NCI-H345 (cell line): Measurements from ENCODE around the gene ADNP.

Experiments
- DNase-seq: peaks from one replicate; lab custom pipeline; 2025; lab: John Stamatoyannopoulos, UW

The ADNP gene

DNA sequence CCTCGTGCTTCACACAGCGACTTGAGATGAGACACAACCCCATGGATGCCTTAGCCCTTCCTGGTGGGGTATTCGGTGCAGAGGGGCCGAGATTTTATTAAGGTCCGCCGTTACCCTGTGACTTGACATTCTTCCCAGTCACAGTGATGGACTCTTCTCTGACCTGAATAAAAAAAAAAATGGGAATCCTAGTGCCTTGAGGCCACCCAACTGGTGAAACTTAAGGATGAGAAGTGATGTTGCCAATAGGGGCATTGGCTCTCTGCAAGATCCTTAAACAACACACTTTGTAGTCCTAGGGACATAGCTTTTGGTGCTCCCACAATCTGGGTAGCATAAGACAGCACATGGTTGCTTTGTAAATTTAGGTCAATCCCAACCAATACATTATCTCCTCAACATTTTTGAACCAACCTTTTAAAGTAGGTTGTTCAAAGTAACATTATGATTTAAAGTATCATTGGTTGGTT is 814 bp upstream of the ADNP start:
- DNase-seq = no peak

DNA sequence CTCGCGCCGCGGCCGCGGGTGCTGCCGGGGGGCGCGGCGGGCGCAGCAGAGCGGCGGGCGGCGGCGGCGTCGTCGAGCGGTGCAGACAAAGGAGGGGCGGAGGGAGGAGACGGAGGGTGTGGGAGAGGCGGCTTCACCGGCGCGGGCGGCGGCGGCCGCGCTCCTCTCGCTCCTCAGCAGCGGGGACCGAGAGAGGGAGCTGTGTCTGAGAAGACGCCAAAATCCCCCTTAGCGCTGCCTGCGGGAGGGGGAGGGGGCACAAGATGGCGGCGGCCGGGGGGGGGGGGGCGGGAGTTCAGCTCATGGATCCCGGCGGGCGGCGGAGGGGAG is 296 bp downstream of the ADNP start:
- no peak for DNase-seq

DNA sequence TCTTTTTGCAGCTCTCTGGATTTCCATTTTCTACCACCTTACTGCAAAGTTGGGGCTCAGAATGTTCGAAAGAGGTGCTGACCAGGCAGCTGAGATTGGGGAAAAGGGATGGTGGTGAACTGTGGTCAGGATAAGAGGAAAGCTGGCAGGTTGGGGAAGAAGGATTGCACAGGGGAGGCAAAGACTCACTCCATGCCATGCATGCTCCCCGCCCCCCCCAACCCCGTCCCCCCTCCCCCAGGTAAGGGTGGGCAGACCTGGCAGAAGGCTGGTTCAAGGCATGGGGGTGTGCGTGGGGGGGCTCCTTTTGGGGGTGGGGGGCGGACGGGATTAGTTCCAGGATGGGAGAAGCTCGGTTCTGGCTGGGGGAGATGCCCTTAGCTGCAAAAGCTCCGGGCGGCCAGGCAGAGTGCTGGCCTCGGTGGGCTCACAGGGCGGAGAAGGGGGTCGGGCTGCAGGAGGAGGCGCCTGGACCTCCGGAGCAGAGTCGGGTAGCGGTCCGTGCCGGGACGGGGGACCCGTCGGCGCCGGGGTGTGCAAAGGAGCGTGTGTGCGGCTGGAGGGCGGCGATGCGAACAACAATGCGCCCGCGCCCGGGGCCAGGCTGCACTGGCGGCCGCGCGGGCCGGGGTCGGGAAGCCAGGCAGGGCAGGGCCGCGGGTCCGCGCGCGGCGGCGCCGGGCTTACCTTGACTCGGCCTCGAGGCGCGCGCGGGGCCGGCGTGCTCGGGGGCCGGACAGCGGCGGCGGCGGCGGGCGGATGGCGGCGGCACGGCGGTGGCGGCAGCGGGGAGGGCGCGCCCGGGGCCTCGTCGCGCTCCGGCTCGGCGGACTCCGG is 880 bp downstream of the ADNP start:
- DNase-seq = peak; percentile 29

DNA sequence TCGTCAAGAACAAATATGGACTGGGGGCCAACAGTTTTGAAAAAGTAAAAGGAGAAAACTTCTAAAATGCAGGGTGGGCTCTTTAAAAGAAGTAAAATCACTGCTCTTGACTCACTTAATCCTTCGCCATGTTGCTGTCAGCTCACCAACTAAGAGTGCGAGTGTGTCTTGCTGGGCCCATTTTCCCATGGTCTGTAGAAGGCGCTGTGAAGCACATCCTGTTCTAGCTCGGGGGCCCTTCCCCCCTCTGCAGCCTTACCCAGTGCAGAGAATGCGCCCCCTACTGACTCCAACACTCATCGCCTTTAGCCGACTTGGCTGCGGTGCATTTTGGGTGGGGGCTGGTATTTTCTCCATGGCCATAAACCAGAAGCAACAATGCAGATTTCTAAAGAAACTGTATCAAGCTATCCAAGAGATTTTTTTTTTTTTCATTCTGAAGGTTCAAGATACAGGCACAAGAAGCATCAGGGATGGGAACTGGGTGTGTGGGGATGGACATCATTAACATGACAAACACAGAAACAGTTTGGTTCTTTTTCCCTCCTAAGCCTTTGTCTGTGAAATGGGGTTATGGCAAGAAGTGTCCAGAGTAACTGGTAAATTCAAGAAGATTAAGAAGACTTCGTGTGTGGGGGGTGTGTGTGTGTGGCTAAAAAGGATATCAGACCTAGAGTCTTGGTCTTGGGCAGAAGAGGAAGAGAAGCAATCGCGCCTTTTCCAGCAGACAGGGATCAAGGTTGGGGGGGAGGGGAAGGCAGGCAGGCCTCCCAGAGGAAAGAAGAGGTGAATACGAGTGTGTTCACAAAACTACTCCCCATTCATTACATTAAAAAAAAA is 1.7 kb downstream of the ADNP start:
- DNase-seq = peak; percentile 86

DNA sequence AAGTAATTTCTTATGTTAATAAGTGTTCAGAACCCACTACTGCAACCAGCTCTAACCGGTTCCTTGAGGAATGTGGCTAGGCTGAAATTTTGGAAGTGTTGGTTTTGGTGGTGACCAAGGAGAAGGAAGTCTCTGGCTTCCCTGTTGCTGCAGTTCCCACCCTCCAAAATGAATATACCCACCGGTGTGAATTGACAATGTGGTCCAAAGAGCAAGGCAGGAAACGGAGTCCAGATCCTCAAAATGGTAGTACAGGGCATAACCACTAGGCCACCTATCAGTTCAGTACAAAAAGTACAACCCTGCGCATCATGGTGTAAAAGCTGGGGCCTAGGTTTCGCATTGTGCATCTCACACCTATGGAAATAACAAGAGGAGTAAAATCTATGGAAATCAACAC is 2.8 kb downstream of the ADNP start:
- no peak for DNase-seq

DNA sequence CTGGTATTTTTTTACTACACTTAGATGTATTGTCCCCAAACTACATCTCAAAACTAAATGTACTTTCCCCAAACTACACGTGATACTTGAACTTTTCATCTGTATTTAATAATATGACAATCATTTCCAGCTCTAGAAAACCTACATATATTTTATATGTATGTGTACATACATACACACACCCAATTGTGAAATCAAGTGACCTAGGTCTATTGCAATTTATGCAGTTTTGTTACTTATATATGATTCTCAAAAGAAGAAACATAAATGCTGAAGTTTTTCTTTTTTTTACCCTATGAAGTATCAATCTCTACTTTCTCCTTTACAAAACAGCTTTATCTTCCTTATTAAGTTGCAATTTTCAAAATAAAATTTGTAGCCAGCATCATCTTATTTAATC is 4.7 kb downstream of the ADNP start:
- no peak for DNase-seq

DNA sequence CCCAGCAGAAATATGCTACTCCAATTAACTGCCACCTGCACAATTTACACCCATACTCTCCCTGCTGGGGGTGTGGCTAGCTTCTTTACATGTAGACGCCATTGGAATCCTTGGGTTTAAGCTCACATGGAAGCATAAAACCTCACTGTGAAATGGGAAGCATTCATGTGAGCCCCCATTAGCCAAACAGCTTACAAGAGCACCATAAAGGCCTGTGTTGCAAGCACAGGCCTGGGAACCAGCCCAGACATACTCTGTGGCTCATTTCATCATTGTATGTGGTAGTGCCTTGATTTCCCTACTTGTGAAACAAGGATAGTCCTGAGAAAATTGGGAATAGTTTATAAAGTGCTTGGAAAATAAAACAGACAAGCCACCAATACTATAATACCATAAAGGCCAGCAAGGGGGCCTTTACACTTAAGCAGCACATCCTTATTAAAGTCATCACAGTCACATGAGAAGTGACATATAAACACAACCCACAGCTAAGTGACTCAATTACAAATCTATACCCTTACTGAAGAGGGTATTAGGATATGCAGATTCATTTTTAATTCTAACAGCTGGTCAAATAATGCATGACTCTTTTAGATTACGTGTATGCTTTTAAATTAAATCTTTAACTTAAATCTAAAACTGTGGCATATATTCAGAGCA is 6.8 kb downstream of the ADNP start:
- no peak for DNase-seq

DNA sequence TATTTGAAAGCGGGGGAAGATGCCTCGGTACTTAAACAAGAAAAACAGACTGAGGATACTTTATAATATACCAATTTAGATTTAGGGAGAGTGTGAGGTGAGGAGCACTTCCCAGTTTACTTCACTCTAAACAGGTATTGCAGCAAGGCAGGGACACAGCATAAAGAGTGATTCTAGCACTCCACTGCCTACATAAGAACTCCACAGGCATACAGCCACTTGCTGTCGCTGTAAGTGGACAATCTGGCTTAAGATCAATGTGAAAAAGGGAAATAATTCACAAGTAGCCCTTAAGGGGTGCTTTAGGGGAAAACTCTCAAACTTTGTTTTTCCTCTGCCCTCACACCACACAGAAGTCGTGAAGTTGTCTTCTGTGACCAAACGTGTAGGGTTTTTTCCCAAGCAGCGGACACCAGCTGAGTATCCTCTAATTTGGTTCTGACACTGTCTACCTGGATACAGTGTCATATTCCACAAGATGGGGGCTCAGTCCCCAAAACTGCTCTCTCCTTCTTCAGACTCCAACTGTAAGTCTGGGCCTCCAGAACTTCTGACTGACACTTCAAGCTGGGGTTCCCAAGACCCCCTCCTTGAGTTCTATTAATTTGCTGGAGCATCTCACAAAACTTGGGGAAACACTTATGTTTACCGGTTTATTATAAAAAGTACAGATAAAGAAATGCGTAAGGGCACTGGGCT is 9.3 kb downstream of the ADNP start:
- DNase-seq = no peak

DNA sequence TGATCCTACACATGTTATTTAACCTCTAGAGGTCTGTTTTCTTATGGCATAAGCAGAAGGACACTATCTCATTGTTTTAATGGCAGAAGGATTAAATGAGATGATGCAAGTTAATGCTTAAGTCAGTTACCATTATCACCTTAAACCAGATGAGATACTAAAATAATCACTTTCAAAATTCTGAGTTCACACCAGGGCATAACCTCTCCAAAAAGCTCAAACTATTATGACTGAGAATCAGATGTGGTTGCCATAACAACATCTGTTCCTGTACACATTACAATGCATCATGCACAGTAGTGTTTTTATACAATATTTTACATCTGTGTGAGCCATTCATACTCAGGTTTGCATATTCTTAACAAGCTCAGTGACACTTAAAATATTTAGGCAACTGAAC is 10.2 kb downstream of the ADNP start:
- no peak for DNase-seq

DNA sequence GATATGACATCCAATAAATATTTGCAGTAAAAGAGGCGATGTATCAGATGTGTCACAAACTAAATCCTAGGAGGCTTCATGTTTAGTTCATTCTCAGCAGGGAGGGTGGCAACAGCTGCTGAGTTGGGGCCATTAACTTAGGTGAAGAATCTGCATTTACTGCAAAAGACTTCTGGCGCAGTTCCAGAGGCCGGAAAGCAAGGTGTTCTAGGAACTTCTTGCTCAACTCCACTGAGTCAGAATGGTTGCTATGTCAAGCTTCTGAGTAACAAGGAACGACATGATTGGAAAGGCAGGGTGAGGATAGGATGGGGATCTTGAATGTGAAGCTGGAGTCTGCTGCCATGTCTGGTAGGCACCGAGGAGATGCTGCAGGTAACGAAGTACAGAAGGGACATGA is 11.7 kb downstream of the ADNP start:
- no peak for DNase-seq

DNA sequence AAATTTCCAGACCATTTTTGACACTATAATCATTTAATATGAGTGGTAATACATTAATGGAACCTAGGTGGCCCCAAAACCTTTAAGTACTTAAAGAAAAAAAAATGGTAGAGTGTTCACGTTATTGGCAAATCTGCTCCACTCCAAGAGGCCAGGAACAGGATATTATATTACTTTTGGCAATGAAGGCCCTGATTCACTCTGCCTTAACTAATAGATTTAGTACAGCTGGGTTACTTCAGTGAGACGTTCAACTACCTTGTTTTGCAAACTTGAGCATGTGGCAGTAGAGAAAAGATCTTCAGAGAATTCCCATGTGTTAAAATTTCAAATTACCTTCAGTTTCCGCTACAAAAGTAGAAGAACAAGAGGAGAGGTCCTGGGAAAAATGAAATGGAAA is 12.8 kb downstream of the ADNP start:
- DNase-seq = no peak

DNA sequence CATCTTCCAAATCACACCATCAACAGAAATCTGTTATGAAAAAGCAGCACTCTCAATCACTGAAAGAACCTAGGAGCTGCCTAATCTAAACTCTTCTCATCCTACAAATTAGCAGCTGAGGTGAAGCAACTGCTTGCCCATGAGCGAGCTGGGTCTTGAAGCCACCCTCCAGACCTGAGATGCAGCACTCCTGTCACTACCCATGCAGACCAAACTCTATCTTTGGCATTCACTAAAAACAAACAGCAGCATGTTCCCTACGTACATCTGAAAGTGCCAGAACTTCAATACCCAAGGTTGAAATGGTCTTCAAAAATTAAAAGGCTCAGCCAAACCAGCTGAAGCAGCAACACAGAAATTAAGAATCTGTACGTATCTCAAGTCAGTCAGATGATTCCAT is 14.3 kb downstream of the ADNP start:
- no peak for DNase-seq

DNA sequence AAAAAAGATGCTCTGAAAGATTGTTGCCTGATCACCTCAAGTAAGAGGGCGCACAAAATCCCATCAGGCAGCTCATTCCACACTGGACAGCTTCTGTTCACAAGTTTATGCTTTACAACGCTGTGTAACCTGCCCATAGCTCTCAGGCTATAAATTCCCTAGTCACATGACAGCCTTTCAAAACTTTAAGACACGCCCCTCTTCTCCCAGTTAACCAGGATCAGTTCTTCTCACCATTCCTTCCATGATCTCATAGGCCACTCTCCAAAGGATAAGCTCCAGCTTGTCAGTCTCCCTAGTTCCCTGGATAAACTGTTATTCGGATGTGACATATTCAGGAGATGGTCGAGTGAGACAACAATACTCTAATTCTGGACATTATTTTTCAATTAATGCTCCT is 15.0 kb downstream of the ADNP start:
- no peak for DNase-seq

DNA sequence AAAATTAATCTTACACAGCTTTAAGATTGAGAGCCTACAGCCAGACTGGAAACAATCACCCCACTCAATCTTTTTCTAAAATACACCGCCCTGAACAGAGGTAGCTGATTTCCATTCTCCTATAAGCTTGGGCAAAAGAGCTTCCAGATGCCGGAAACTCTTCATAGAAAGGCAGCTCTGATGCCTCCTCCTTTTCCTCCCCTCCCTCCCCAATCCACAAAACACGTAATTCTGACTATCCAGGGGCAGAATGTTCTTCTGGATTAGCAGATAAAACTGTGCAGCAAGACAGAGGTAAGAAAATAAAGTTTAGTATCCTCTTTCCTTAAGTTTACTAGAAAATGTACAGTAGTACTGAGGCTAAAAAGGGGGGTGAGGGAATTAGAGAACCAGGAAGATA is 15.8 kb downstream of the ADNP start:
- no peak for DNase-seq

DNA sequence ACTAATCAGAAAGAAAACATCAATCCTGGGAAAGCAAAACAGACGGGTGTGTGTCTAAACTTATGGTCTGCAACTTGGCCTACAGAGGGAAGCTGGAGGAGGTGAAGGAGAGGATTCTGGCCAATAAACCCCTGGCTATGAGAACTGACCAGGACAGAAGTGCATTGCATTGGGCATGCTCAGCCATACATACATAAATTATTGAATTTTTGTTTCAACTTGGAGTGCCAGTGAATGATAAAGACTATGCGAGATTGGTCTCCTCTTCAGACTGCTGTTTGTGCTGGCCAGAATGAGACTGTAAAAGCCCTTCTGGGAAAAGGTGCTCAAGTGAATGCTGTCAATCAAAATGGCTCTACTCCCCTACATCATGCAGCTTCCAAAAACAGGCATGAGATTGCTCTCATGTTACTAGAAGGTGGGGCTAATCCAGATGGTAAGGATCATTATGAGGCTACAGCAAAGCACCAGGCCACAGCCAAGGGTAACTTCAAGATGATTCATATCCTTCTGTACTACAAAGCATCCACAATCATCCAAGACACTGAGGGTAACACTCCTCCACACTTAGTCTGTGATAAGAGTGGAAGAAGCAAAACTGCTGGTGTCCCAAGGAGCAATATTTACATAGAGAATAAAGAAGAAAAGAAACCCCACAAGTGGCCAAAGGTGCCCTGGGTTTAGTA is 17.4 kb downstream of the ADNP start:
- DNase-seq = no peak

DNA sequence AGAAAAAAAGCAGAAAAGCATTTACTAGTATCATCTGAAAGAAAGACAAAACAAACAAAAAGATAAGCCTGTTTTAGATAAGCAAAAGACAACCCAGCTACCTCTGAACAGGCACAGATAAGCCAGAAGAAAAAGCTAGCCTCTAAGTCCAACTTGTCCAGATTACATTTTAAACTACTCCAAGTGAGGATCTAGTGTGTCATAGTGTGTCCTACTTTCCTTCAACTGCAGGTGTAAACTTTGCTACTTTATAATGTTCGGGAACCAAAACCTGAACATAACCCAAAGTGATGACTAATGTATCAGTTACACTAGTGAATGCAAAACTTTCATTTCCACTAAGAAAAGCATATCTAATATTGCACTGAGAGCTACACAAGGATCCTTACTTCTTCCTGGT is 19.5 kb downstream of the ADNP start:
- DNase-seq = no peak

DNA sequence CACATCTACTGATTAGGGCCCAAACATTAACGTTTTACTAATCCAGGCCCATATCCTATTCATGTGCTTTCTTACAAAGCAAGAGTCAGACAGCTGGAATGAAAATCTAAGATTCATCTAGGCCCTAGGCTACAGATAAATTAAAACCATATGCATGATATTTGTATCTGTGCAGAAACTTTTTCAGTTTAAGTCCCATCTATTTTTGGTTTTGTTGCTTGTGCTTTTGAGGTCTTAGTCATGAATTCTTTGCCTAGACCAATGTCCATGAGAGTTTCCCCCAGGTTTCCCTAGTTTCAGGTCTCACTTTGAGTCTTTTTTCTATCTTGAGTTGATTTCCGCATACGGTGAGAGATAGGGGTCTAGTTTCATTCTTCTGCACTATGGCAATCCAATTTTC is 20.2 kb downstream of the ADNP start:
- DNase-seq = no peak

DNA sequence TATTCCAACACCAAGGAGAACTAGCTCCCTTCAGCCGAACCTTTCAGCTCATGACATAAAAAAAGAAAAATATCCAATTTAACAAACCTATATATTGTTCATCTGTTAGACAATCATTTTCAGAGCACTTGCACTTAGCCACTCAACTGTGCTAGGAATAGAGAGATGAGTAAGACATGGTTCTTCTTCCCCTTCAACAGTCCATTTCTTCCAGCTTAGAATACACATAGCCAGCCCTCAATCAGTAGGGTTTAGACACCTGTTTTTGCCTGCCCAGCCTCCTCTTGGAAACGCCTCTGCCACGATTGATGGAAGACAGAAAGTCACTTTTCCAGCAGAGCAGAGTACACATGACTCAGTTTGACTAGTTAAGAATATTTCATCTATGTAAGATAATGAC is 21.8 kb downstream of the ADNP start:
- no peak for DNase-seq

DNA sequence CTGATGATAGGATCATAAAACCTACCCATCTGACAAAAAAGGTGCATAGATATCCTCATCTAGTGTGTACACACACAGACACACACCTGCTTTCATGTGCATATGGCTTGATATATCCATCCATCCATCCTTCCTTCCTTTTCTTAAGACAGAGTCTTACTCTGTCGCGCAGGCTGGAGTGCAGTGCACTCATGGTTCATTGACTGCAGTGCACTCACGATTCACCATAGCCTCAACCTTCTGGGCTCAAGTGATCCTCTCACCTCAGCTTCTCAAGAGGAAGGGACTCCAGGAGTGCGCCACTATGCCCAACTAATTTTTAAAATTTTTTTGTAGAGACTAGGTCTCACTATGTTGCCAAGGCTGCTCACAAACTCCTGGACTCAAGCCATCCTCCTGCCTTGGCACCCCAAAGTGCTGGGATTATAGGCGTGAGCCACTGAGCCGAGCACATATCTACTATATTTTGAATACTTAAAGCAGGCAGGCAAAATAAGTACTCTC is 27.1 kb downstream of the ADNP start:
- DNase-seq = no peak

DNA sequence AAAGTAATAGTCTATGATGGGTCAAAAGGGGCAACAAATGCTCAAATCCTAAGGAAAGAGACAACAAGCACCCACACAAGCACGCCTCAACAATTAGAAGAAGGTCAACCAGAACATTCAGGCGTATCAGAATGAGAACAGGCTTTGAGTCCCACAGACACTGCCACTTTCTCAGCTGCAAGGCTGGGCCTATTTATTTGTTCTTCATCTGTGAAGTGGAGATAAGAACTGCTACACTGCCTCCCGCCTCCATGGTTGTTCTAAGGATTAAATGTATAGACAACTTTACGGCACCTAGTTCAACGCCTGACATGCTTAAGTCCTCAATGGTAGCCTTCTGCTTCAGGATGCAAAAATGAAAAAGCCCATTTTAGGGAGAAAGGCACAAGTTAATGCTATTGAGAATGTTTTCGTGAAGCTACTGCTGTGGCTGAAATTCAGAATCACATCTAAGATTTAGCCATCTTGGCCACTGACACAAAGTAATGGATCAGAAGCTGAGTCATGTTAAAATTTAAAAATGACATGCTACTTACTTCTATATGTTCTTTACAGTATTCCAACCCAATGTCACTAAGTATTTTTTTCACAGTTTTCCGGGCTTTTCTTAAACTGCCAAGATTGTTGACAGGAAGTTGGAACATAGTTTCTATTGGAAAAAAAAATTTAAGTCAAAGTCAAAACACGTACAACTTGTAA is 27.7 kb downstream of the ADNP start:
- no peak for DNase-seq

DNA sequence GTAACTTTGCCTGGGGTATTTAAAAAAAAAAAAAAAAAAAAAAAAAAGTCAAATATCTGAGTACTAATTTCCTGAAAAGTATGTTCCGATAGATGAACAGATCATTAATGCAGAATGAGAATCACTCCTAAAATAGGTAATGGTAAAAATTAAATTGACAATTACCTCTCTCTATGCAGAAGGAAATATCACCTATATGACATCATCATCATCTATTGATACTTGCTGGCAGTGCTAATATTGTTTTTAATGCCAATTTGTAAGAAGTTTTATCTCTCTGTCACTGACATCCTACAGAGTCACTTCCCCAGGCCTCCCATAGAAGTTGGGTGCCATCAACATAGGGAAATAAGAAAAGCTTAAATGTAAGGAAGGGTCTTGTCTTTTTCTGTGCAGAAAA is 29.9 kb downstream of the ADNP start:
- DNase-seq = no peak
